IMR-90 (cell line): ENCODE data around the gene SNAP25.

Experiments used
- CEBPB ChIP-seq: IDR thresholded peaks from 2 replicates; pipeline ENCODE4 v1.6.1; 2012; ENCODE audit warnings: low read depth, low read length, improper control_type of control experiment
- CTCF ChIP-seq: conservative IDR thresholded peaks from 2 replicates; pipeline ENCODE4 v1.5.1; 2012; ENCODE audit warnings: mild to moderate bottlenecking, low read depth, low read length, improper control_type of control experiment
- NFE2L2 ChIP-seq: fragments of 150-350 bp; IDR thresholded peaks from 2 replicates; pipeline ENCODE4 v1.6.1; 2016; ENCODE audit warnings: low read depth, mild to moderate bottlenecking, low read length
- POLR2A ChIP-seq: IDR thresholded peaks from 2 replicates; pipeline ENCODE4 v1.6.1; 2012; ENCODE audit warnings: mild to moderate bottlenecking, low read depth, low read length
- RAD21 ChIP-seq: IDR thresholded peaks from 2 replicates; pipeline ENCODE4 v1.6.1; 2012; ENCODE audit warnings: low read length, improper control_type of control experiment
- USF2 ChIP-seq: fragments of 150-350 bp; IDR thresholded peaks from 2 replicates; pipeline ENCODE4 v1.6.1; 2017; ENCODE audit warnings: mild to moderate bottlenecking, antibody characterized with exemption, low read length, low read depth

GRCh38 chr20:10249822-10250221, 31.2 kb downstream of the SNAP25 start:
- no peak for TF ChIP-seq CTCF
- TF ChIP-seq POLR2A, result no peak
- TF ChIP-seq RAD21, result no peak
- no peak for TF ChIP-seq USF2
- no peak for TF ChIP-seq NFE2L2
- no peak for TF ChIP-seq CEBPB
